Epithelial cell of esophagus (primary cell): ENCODE results near the gene CSNK1D.

ENCODE experiments used
- DNase-seq: peaks from one replicate; pipeline ENCODE4 v3.0.0; 2010; ENCODE audit warnings: low read depth
- H3K4me3 ChIP-seq: 2 replicates; pipeline ENCODE4 v1.5.1; 2011; ENCODE audit warnings: mild to moderate bottlenecking, low read length, control low read depth
- CTCF ChIP-seq: IDR thresholded peaks from 2 replicates; pipeline ENCODE4 v1.5.1; 2011; ENCODE audit warnings: low read depth, mild to moderate bottlenecking, low read length, control low read depth, inconsistent platforms; ENCODE audit not compliant: insufficient read depth; ENCODE audit errors: missing control alignments

Gene CSNK1D

DNA sequence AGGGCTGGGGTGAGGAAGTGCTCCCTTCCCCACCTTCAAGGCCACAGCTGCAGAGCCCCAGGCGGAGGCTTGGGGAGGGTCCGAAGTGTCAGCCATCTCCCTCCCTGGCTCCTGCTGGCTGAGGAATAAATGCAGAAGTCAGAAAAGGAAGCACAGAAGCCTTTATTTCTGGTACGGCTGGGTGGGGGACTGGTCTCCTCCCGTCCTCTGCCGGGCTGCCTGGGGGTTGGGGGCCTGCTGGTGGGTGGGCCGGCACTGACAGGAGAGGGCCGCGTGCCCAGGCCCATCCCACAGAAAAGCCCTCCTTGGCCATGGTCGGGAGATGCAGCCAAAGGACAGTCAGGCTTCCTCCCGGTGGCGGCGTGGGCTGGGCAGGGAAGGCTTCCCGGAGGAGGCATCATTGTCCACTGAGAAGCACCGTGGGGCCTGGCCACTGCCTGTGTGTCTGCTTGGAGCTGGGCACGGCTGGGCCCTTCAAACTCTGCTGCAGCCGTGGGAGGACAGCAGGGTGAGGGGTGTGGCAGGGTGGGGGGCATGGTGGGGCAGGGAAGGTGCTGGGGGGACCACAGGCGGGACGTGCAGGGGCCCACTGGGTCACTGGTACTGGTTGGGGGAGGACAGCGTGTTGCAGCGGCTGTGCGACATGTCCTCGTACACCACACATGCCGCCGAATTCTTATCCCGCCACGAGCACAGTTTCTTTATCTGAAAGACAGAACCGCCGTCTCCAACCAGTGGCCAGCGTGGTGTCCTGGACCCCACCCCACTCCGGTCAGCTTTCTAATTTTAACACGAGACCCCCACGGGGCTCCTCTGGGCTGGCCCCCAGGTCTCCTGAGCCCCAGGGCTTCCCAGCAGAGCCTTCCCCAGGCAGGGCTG is 41.5 kb upstream of the CSNK1D start:
- H3K4me3 ChIP-seq = no peak overlapping the region
- DNase-seq = no peak
- no peak for TF ChIP-seq CTCF

DNA sequence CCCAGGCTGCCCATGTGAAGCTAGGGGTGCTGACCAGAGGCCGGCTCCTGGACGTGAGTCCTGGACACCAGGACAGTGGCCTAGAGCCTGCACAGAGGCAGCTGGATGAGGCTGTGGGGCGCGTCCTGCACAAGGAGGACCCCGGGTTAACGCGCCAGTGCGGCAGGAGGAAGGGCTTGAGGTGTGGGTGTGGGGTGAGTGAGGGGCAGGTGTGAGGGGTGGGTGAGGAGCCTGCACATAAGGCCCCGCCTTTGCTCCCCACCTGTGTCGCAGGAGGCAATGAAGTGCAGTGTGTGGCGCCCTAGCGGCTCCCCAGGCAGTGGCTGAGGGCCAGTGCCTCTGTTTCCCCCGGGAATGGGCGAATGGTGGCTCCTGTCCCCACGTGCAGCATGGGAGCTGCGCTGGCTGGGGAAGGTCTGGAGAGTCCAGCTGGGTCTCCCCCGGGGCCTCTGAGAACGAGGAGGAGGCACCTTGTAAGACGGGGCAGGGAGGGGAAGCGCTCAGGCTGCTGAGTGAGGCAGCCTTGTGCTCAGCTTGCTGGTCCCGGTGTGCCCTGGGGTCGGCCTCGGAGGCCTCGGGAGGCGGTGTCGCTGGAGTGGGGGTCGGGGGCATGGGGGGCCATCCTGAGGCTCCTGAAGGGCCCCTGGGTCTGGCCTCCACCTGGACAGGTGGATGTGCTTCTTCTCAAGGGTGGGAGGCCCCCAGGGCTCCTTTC is 40.7 kb upstream of the CSNK1D start:
- no peak for DNase-seq
- H3K4me3 ChIP-seq = no peak overlapping the region
- TF ChIP-seq CTCF = no peak

DNA sequence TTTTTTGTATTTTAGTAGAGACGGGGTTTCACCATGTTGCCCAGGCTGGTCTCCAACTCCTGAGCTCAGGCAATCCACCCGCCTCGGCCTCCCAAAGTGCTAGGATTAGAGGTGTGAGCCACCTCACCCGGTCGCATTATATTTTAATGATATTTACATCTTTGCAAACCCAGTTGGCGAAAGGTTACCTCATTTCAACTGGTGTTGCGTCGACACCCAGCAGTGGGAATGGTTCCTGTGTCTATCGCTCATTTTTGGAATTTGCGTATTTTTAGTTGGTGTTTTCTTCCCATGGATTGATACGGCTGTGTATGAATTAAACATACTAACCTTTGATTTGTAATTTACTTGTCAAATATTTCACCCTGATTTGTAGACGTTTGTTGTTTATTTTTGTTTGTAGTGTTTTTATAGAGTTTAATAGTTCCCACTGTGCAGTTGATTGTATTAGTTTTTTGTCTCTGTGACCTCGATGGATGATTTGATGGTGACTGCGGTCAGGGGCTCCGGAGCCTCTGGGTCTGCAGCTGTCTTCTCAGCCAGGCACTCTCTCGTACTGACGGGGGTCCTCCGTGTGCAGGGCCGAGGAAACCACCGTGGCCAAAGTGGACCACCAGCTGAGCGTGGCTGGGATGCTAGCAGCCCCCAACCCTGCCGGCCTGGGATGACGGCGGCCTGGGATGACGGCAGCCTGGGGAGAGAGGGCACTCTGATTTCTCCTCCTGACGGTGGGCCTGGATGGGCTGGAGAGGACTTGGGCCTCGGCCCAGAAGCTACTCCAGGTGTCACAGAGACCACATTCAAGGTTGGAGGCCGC is 39.9 kb upstream of the CSNK1D start:
- no peak for TF ChIP-seq CTCF
- no peak overlapping the region for H3K4me3 ChIP-seq
- DNase-seq = no peak

- H3K4me3 ChIP-seq = no peak overlapping the region
- DNase-seq = no peak
- no peak for TF ChIP-seq CTCF
Observed at GRCh38 chr17:82311971-82312370, 38.5 kb upstream of the CSNK1D start.

- no peak overlapping the region for H3K4me3 ChIP-seq
- DNase-seq = no peak
- TF ChIP-seq CTCF = no peak
Observed at GRCh38 chr17:82310877-82311276, 37.4 kb upstream of the CSNK1D start.

DNA sequence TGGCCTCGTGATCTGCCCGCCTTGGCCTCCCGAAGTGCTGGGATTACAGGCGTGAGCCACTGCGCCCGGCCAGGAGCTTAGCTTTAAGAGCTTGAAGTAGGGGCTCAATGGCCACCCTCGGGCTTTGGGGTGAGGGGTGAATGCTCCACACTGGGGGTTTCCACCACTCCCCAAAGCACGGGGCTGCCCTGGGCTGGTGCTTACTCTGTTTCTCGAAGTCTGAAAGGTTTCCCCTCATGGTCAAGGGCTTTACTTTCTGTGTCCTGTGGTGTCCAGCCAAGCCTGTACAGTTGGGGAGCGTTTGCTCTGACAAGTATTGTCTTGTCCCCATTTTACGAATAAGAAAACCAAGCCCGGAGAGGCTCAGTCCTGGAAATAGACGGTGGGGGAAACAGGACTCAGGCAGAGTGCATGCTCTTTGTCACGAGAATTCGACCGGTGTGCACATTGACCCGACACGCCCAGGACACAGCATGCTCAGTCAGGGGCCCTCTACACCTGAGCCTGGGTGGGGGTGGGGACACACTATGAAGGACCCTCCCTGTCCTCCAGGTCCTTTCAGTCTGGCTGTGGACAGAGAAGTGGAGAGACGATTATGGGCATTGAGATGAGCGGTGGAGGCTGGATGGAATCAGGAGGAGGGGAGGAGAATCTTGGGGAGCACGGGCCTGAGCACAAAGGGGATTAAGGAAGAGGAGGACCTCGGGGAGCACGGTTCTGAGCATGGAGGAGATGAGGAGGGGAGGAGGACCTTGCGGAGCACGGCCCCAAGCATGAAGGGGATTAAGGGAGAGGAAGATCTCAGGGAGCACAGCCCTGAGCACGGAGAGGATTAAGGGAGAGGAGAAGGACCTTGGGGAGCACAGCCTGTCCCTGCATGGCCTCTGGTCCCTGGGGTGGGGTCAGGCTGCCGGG is 36.4 kb upstream of the CSNK1D start:
- no peak for TF ChIP-seq CTCF
- no peak for DNase-seq
- no peak overlapping the region for H3K4me3 ChIP-seq
